Activated B cell treated with CpG ODN at 0.5 μM for 24 hours (primary cell): Measurements from ENCODE around the gene KIF25. TPM values are rescaled to one million over a fixed set of nuclear protein-coding genes. Genes with fewer than 3 reads are reported as not detected.

Source experiments
- ATAC-seq: fragments of 200-7000 bp; cut with Tn5 transposase; one replicate; pipeline ENCODE4 v1.10.0; 2021; ENCODE audit warnings: low read depth, mild to moderate bottlenecking, moderate library complexity
- CTCF ChIA-PET: fragments of 350-600 bp; sonication (Branson Sonifier 250); formaldehyde crosslinking; loops from one replicate; lab custom pipeline; 2021; ENCODE audit warnings: antibody characterized with exemption; lab: Charles Lee
- POLR2A ChIA-PET: fragments of 350-600 bp; sonication (Branson Sonifier 250); formaldehyde crosslinking; loops from one replicate; lab custom pipeline; 2021; ENCODE audit warnings: antibody characterized with exemption; lab: Charles Lee
- DNase-seq: peaks from one replicate; pipeline ENCODE4 v3.0.0; 2022
- H3K27ac Mint-ChIP-seq: one replicate; pipeline ENCODE4 v1.8.0; 2020; ENCODE audit warnings: mixed read lengths
- H3K27me3 Mint-ChIP-seq: one replicate; pipeline ENCODE4 v1.8.0; 2021; ENCODE audit warnings: mixed read lengths
- H3K36me3 Mint-ChIP-seq: one replicate; pipeline ENCODE4 v1.8.0; 2021; ENCODE audit warnings: low read depth, mixed read lengths
- H3K4me1 Mint-ChIP-seq: one replicate; pipeline ENCODE4 v1.8.0; 2021; ENCODE audit warnings: mixed read lengths
- H3K4me3 Mint-ChIP-seq: one replicate; pipeline ENCODE4 v1.8.0; 2020; ENCODE audit warnings: mild to moderate bottlenecking, mixed read lengths
- H3K9me3 Mint-ChIP-seq: one replicate; pipeline ENCODE4 v1.8.0; 2020; ENCODE audit warnings: mixed read lengths
- CTCF ChIP-seq: fragments of 200-600 bp; IDR thresholded peaks from one replicate; pipeline ENCODE4 v1.8.0; 2022; ENCODE audit warnings: antibody characterized with exemption, mild to moderate bottlenecking
- intact Hi-C: fragments of 100-400 bp; cut with micrococcal nuclease; formaldehyde crosslinking; loops from one replicate; pipeline ENCODE4 v1.15.1; 2024
- total RNA-seq: library from RNA; stranded (reverse); gene quantifications from 2 replicates; pipeline ENCODE4 v1.2.3, GENCODE V29; 2022

Gene KIF25
- total RNA-seq, 1 donor from 2014 or later, result not detected

DNA sequence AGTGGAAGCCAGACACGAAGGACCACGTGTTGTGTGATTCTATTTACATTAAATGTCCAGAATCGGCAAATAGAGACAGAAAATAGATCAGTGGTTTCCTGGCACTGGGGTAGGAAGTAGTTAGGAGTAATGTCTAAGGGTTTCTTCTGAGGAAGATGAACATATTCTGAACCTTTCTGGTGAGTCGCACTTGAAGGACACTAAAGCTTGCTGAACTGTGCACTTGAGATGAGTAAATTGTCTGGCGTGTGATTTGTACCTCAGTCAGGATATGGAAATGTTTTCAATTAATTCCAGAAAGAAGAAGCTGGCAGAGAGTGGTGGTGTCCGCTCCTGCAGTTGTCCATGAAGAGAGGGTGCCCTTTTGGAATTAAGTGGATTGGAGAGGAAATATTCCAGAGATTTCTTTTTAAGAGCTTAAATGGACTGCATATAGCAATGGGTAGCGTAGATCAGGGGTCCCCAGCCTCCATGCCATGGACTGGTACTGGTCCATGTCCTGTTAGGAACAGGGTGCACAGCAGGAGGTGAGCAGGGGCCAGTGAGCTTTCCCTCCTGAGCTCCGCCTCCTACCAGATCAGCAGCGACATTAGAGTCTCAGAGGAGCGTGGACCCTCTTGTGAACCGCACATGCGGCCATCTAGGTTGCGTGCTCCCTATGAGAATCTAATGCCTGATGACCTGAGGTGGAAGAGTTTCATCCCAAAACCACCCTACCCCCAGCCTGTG, 12.4 kb upstream of the KIF25 start:
- H3K4me3 Mint-ChIP-seq, result no peak overlapping the region

DNA sequence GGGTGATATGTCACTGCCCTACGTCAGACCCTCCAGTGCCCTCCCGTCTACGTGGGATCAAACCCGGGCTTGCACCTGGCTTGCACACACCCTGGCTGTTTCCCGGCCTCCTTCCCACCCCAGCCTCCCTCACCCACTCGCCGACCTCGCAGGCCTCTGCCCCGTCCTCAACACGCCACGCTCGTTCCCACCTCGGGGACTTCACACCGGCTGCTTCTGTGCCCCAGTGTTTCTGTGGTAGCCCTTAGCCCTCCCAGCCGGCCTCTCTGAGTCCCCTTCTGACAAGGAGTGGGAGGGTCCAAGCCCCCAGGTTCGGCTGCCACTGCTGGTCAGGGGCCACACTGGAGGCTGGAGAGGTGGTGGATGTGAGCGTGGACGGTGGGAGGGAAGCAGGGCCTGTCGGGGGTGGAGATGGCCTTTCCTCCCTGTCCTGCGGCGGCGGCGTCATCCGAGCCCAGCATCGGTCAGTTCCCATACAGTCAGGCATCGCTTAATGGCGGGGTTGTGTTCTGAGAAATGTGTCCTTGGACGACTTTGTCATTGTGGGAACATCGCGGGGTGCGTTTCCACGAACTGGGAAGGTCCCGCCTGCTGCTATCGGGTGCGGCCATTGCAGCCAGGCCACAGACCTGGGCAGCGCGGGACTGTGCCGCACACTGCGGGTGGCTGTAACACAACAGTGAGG, 11.4 kb upstream of the KIF25 start:
- H3K4me1 Mint-ChIP-seq, result no peaks in the 10 kb centered on the region
- no peaks in the 10 kb centered on the region for H3K27me3 Mint-ChIP-seq
- peaks cover 4% of the 10 kb centered on the region for H3K9me3 Mint-ChIP-seq
- TF ChIP-seq CTCF, result no peak
- intact Hi-C loops, result no loop called here
- ChIA-PET CTCF (no interaction called here), POLR2A (no interaction called here)
- DNase-seq (no peak), ATAC-seq (no peak)
- H3K36me3 Mint-ChIP-seq, result no peaks in the 10 kb centered on the region
- H3K4me3 Mint-ChIP-seq, result no peak overlapping the region
- no peak overlapping the region for H3K27ac Mint-ChIP-seq

More for the DNA sequence above, 12.4 kb upstream of the KIF25 start:
- DNase-seq (no peak), ATAC-seq (no peak)
- TF ChIP-seq CTCF, result no peak
- Mint-ChIP-seq H3K9me3 (peaks cover 4% of the 10 kb centered on the region), H3K27ac (no peak overlapping the region), H3K4me1 (no peaks in the 10 kb centered on the region), H3K36me3 (no peaks in the 10 kb centered on the region), H3K27me3 (peaks cover under 1% of the 10 kb centered on the region)
- ChIA-PET POLR2A (no interaction called here), CTCF (no interaction called here)
- intact Hi-C loops, result no loop called here

- intact Hi-C loops, result no loop called here
- H3K9me3 Mint-ChIP-seq, result peaks cover 4% of the 10 kb centered on the region
- no peaks in the 10 kb centered on the region for H3K4me1 Mint-ChIP-seq
- ATAC-seq (no peak), DNase-seq (no peak)
- no peak for TF ChIP-seq CTCF
- no peaks in the 10 kb centered on the region for H3K36me3 Mint-ChIP-seq
- ChIA-PET POLR2A (no interaction called here), CTCF (no interaction called here)
- H3K4me3 Mint-ChIP-seq, result no peak overlapping the region
- no peaks in the 10 kb centered on the region for H3K27me3 Mint-ChIP-seq
- H3K27ac Mint-ChIP-seq, result no peak overlapping the region
Measured at GRCh38 chr6:167987396-167988153, 9.9 kb upstream of the KIF25 start.

DNA sequence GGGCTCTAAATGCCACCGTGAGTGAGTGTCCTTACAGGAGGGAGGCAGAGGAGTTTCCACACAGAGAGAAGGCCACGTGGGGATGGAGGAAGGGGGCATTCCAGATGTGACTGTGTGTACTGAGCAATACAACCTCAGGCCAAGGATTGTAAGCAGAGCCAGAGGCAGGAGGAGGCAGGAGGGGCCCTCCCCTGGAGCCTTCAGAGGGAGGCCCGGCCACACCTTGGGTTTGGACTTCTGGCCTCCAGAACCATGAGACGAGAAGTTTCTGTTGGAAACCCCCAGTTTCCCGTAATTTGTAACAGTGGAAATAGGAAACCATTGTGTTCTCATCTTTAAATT, 9.3 kb upstream of the KIF25 start:
- intact Hi-C loops, result no loop called here
- peaks cover 4% of the 10 kb centered on the region for H3K9me3 Mint-ChIP-seq
- no peak for TF ChIP-seq CTCF
- DNase-seq (no peak), ATAC-seq (no peak)
- no peaks in the 10 kb centered on the region for H3K27me3 Mint-ChIP-seq
- H3K4me3 Mint-ChIP-seq, result no peak overlapping the region
- ChIA-PET CTCF (no interaction called here), POLR2A (no interaction called here)
- H3K36me3 Mint-ChIP-seq, result no peaks in the 10 kb centered on the region
- no peaks in the 10 kb centered on the region for H3K4me1 Mint-ChIP-seq
- H3K27ac Mint-ChIP-seq, result no peak overlapping the region
